Thyroid gland (tissue), 4 donors: ENCODE results near the gene C2CD2.

Experiments used
- POLR2A ChIP-seq, 2 donors: fragments of 450-650 bp; IDR thresholded peaks; one replicate each; pipeline ENCODE4 v1.6.1; 2017; ENCODE audit warnings: antibody characterized with exemption in 2 of 2, mild to moderate bottlenecking in 2 of 2, moderate library complexity in 1 of 2
- TF ChIP-seq, protein P1 (sequence below), 6 experiments: fragments of 200-600 bp in 3 of 6; fragments of 450-650 bp in 3 of 6; sonication (generic) in 3 of 6; IDR thresholded peaks; one replicate each; pipeline ENCODE4 v1.5.1; 2016 to 2019; ENCODE audit warnings: antibody characterized with exemption in 6 of 6, mild to moderate bottlenecking in 2 of 6, inconsistent platforms in 1 of 6, moderate library complexity in 1 of 6

DNA sequence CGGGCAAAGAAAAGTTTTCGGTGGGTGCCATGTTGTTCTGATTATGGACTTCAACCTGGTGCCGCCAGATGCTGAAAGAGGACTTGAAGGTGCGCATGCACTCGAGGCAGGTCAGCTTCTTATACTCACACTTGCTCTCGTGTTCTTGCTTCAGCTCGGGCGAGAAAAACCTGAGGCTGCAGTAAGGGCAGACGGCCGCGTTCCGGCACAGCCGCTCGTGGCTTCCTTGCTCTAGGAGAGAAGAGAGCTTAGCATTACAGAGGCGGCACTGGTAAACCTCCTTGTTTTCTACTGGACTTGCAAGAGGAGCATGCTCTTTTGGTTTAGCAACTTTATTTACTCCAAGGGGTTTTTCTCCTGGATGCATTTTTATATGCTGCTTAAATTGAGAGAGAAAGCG is 37.8 kb upstream of the C2CD2 start:
- TF ChIP-seq, protein P1, sequence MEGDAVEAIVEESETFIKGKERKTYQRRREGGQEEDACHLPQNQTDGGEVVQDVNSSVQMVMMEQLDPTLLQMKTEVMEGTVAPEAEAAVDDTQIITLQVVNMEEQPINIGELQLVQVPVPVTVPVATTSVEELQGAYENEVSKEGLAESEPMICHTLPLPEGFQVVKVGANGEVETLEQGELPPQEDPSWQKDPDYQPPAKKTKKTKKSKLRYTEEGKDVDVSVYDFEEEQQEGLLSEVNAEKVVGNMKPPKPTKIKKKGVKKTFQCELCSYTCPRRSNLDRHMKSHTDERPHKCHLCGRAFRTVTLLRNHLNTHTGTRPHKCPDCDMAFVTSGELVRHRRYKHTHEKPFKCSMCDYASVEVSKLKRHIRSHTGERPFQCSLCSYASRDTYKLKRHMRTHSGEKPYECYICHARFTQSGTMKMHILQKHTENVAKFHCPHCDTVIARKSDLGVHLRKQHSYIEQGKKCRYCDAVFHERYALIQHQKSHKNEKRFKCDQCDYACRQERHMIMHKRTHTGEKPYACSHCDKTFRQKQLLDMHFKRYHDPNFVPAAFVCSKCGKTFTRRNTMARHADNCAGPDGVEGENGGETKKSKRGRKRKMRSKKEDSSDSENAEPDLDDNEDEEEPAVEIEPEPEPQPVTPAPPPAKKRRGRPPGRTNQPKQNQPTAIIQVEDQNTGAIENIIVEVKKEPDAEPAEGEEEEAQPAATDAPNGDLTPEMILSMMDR (IDR thresholded peaks at IDR 0.05), result no peak
- no peak for TF ChIP-seq POLR2A (IDR thresholded peaks at IDR 0.05)
